Mucosa of descending colon (tissue), 3 donors: ENCODE measurements around the gene POLR2I. TPM values are rescaled to one million over a fixed set of nuclear protein-coding genes. Genes with fewer than 3 reads are reported as not detected.

Source experiments
- ATAC-seq: fragments of 200-7000 bp; cut with Tn5 transposase; one replicate; pipeline ENCODE4 v1.9.1; 2020; ENCODE audit warnings: mild to moderate bottlenecking, moderate library complexity
- DNase-seq, 3 donors: peaks; one replicate each; pipeline ENCODE4 v3.0.0-alpha.2; 2020
- H3K36me3 ChIP-seq: fragments of 200-600 bp; one replicate; pipeline ENCODE4 v1.8.0; 2021; ENCODE audit warnings: low read depth, mild to moderate bottlenecking
- H3K4me1 ChIP-seq: fragments of 200-600 bp; one replicate; pipeline ENCODE4 v1.8.0; 2021; ENCODE audit warnings: low read depth, mild to moderate bottlenecking
- H3K4me3 ChIP-seq: fragments of 200-600 bp; one replicate; pipeline ENCODE4 v1.8.0; 2021; ENCODE audit warnings: mild to moderate bottlenecking
- H3K9me3 ChIP-seq: fragments of 200-600 bp; one replicate; pipeline ENCODE4 v1.8.0; 2021; ENCODE audit warnings: mild to moderate bottlenecking
- CTCF ChIP-seq: fragments of 200-600 bp; IDR thresholded peaks from one replicate; pipeline ENCODE4 v1.8.0; 2022; ENCODE audit warnings: antibody characterized with exemption, mild to moderate bottlenecking
- intact Hi-C, 2 donors: fragments of 100-400 bp; cut with DNase I in 1 of 2; cut with micrococcal nuclease in 1 of 2; formaldehyde crosslinking; loops; one replicate each; pipeline versions ENCODE4 v1.11.0 to v1.11.1; 2022; cut with DNase I, micrococcal nuclease
- total RNA-seq, 3 donors: library from RNA; stranded (reverse); fragmentation: NEBNext Ultra II Directional in 2 of 3; extraction: Animal tissue kit (Norgen Biotek cat#: 25700) in 2 of 3; gene quantifications; one replicate each; pipeline versions ENCODE4 v1.2.1 to v1.2.4, GENCODE V29; 2021 to 2023
- donor health status: DM: no; HTN: no; CAD: no; lungs with moderate emphysema.
- donor health status: DM: no; HTN: no; CAD: no.
- donor health status: DM: no; HTN: yes; CAD: no.

POLR2I gene
- total RNA-seq, 3 donors from 2014 or later = 42.7 to 66.4 (median 47.4) TPM

GRCh38 chr19:36084231-36085009 is 30.3 kb downstream of the POLR2I start:
- no peak overlapping the region for H3K4me3 ChIP-seq
- H3K36me3 ChIP-seq = no peaks in the 10 kb centered on the region
- no peaks in the 10 kb centered on the region for H3K9me3 ChIP-seq
- H3K4me1 ChIP-seq = no peaks in the 10 kb centered on the region
- DNase-seq (no peak), ATAC-seq (no peak)
- TF ChIP-seq CTCF = no peak
- intact Hi-C loops = no loop called here

GRCh38 chr19:36082916-36083315 is 31.8 kb downstream of the POLR2I start:
- H3K4me3 ChIP-seq = no peak overlapping the region
- TF ChIP-seq CTCF = no peak
- no peak for ATAC-seq
- no peaks in the 10 kb centered on the region for H3K9me3 ChIP-seq
- H3K36me3 ChIP-seq = no peaks in the 10 kb centered on the region
- no peaks in the 10 kb centered on the region for H3K4me1 ChIP-seq
- intact Hi-C loops = no loop called here
- DNase-seq = no peak

- no peaks in the 10 kb centered on the region for H3K36me3 ChIP-seq
- ATAC-seq = no peak
- no peak for DNase-seq
- H3K4me3 ChIP-seq = no peak overlapping the region
- intact Hi-C loops = no loop called here
- H3K9me3 ChIP-seq = no peaks in the 10 kb centered on the region
- H3K4me1 ChIP-seq = no peaks in the 10 kb centered on the region
- no peak for TF ChIP-seq CTCF
Measured at GRCh38 chr19:36081894-36082293, 32.8 kb downstream of the POLR2I start.

- Histone ChIP-seq H3K4me3 (no peak overlapping the region), H3K4me1 (no peaks in the 10 kb centered on the region), H3K9me3 (no peaks in the 10 kb centered on the region), H3K36me3 (no peaks in the 10 kb centered on the region)
- intact Hi-C loops = no loop called here
- TF ChIP-seq CTCF = no peak
- ATAC-seq (no peak), DNase-seq (no peak)
Measured at GRCh38 chr19:36081385-36081784, 33.3 kb downstream of the POLR2I start.

- intact Hi-C loops = no loop called here
Measured at GRCh38 chr19:36079389-36079945, 35.2 kb downstream of the POLR2I start.

More at GRCh38 chr19:36079389-36079945, 35.2 kb downstream of the POLR2I start:
- no peak for DNase-seq
- no peaks in the 10 kb centered on the region for H3K36me3 ChIP-seq
- no peak overlapping the region for H3K4me3 ChIP-seq
- ATAC-seq = no peak
- no peak for TF ChIP-seq CTCF
- H3K4me1 ChIP-seq = no peaks in the 10 kb centered on the region
- H3K9me3 ChIP-seq = no peaks in the 10 kb centered on the region
